Activated CD4-positive, alpha-beta T cell treated with anti-CD3 and anti-CD28 coated beads for 36 hours (primary cell): ENCODE data around the gene HOXB6. TPM values are rescaled to one million over a fixed set of nuclear protein-coding genes. Genes with fewer than 3 reads are reported as not detected.

Source experiments
- ATAC-seq: fragments of 200-7000 bp; cut with Tn5 transposase; one replicate; pipeline ENCODE4 v1.10.0; 2021; ENCODE audit warnings: mild to moderate bottlenecking, moderate library complexity
- CTCF ChIA-PET: fragments of 350-600 bp; sonication (Branson Sonifier 250); formaldehyde crosslinking; loops from one replicate; lab custom pipeline; 2021; ENCODE audit warnings: antibody characterized with exemption; lab: Charles Lee
- POLR2A ChIA-PET: fragments of 350-600 bp; sonication (Branson Sonifier 250); formaldehyde crosslinking; loops from one replicate; lab custom pipeline; 2021; ENCODE audit warnings: antibody characterized with exemption, inconsistent platforms; lab: Charles Lee
- DNase-seq: peaks from one replicate; pipeline ENCODE4 v3.0.0-alpha.2; 2020
- H3K27ac Mint-ChIP-seq: one replicate; pipeline ENCODE4 v1.8.0; 2021; ENCODE audit warnings: mixed read lengths
- H3K27me3 Mint-ChIP-seq: one replicate; pipeline ENCODE4 v1.8.0; 2021; ENCODE audit warnings: mixed read lengths
- H3K36me3 Mint-ChIP-seq: one replicate; pipeline ENCODE4 v1.8.0; 2021; ENCODE audit warnings: low read depth, mixed read lengths
- H3K4me1 Mint-ChIP-seq: one replicate; pipeline ENCODE4 v1.8.0; 2021; ENCODE audit warnings: mixed read lengths
- H3K4me3 Mint-ChIP-seq: one replicate; pipeline ENCODE4 v1.8.0; 2021; ENCODE audit warnings: mild to moderate bottlenecking, moderate library complexity, mixed read lengths
- H3K9me3 Mint-ChIP-seq: one replicate; pipeline ENCODE4 v1.8.0; 2021; ENCODE audit warnings: low read depth, mixed read lengths
- intact Hi-C, 2 experiments: fragments of 100-400 bp; cut with DNase I in 1 of 2; cut with micrococcal nuclease in 1 of 2; formaldehyde crosslinking; loops; one replicate each; pipeline versions ENCODE4 v1.14.2 to v1.15.1; 2022 to 2024; cut with DNase I, micrococcal nuclease
- total RNA-seq, 2 experiments: library from RNA; stranded (reverse); gene quantifications; one replicate each; pipeline ENCODE4 v1.2.3, GENCODE V29; 2021

Gene HOXB6
- total RNA-seq, 2 experiments from 2014 or later = not detected

DNA sequence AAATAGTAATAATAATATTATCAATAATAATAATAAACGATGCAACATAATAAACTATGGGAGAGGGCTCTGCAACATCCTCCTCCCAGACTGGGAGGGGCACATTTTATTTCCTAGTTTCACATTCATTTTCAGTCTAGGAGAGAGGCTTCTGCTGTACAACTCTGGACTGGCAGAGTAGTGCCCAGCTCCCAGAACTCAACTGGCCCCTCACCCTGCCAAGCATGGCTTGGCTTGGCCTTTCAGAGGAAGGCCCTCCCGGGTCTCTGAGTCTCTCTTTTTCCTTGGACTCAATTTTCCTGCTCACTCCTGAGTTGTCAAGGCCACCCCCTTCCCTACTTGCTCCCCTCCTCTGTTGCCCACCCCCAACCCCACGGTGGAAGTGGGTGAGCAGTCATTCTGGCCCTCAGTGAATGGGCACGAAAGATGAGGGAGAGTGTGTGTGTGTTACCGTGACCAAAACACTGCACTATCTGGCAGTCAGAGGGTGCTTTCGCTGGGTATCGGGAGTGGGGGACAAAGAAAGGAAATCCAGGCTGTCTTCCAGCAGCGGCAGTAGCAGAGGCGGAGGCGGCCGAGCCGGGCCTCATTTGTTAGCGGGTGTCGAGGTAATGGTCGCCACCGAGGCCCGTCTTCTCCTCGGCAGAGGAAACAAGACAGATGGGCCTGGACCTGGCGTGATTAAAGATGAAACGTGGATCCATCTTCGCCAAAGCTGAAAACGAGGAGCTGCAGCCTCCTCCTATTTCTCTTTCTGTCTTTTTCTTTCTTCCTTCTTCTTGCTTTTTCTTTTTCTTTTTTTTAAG, 28.9 kb downstream of the HOXB6 start:
- intact Hi-C loops = loop anchor here in 1 of 2 experiments (5.0 kb wide), 1 partner anchor 34 kb away; no protein-coding TSS in a partner anchor
- no peaks in the 10 kb centered on the region for H3K9me3 Mint-ChIP-seq
- DNase-seq (no peak), ATAC-seq (no peak)
- H3K36me3 Mint-ChIP-seq = peaks cover 2% of the 10 kb centered on the region
- ChIA-PET CTCF (interaction anchor here (0.6 to 0.7 kb wide), 3 partner anchors 38 to 242 kb away, joined by 3 to 4 read pairs (median 3); no protein-coding TSS in a partner anchor), POLR2A (no interaction called here)
- H3K27me3 Mint-ChIP-seq = peaks cover 32% of the 10 kb centered on the region
- no peak overlapping the region for H3K27ac Mint-ChIP-seq
- no peak overlapping the region for H3K4me3 Mint-ChIP-seq
- H3K4me1 Mint-ChIP-seq = peaks cover 31% of the 10 kb centered on the region

DNA sequence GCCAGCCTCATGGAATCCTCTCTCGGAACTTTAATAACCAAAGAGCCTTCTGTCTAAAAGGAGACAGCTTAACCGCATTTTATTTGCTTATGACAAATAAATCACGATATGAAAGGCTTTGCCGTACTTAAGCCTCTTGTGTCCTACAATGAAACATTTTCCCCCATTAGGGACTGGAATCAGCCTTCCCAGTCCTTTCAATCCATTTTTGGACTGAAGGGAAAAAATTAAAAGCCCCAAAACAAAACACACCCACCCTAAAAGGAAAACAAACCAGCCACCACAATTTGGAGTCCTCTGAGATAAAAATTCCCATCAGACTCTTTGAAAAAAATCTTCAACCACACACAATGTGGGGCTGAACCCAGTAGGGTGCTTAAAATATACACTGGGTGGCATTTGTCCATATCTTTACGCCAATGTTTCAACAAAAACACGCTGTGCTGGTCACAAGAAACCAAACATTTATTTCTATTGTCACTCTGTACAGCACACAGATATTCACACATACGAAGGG, 29.7 kb downstream of the HOXB6 start:
- CTCF ChIA-PET = interaction anchor here (0.6 to 1.2 kb wide), 7 partner anchors 38 to 495 kb away, joined by 3 to 4 read pairs (median 3); no protein-coding TSS in a partner anchor
- no peak for ATAC-seq
- peaks cover 27% of the 10 kb centered on the region for H3K27me3 Mint-ChIP-seq
- no peak overlapping the region for H3K27ac Mint-ChIP-seq
- POLR2A ChIA-PET = no interaction called here
- no peak for DNase-seq
- H3K9me3 Mint-ChIP-seq = no peaks in the 10 kb centered on the region
- peaks cover 24% of the 10 kb centered on the region for H3K4me1 Mint-ChIP-seq
- peaks cover 2% of the 10 kb centered on the region for H3K36me3 Mint-ChIP-seq
- intact Hi-C loops = loop anchor here in 1 of 2 experiments (5.0 kb wide), 1 partner anchor 33 kb away; no protein-coding TSS in a partner anchor
- no peak overlapping the region for H3K4me3 Mint-ChIP-seq

DNA sequence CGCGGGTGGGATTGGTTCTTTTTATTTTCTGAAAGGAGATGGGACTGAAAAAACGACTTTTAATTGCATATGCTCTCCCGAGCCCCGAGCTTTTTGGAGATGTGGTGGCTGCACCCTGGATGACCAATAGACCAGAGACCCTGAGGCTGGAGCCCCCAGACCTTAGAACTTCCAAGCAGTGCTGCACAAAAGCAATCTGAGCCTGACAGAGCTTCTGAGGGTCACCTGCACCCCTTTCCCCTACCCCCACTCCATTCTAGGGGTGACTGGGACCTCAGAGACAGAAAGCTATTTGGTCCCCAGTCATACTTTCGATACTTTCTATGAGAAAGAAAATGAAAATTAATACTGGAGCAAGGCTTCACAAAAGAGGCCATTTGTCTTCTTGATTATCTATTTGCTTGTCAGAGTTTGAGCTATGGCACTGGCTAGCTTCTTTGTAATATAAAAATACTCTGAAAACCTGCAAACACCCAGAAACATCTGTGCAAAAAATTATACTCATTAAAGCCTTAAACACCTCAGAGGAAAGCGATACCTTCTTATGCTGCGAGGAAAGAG, 30.2 kb downstream of the HOXB6 start:
- peaks cover 21% of the 10 kb centered on the region for H3K4me1 Mint-ChIP-seq
- no peaks in the 10 kb centered on the region for H3K9me3 Mint-ChIP-seq
- intact Hi-C loops = loop anchor here in 1 of 2 experiments (5.0 kb wide), 1 partner anchor 32 kb away; no protein-coding TSS in a partner anchor
- peaks cover 2% of the 10 kb centered on the region for H3K36me3 Mint-ChIP-seq
- ChIA-PET CTCF (interaction anchor here (0.5 to 1.2 kb wide), 9 partner anchors 38 to 722 kb away, joined by 3 to 5 read pairs (median 3); no protein-coding TSS in a partner anchor), POLR2A (interaction anchor here (0.7 kb wide), 1 partner anchor 253 kb away, joined by 3 read pairs; no protein-coding TSS in a partner anchor)
- no peak overlapping the region for H3K4me3 Mint-ChIP-seq
- H3K27me3 Mint-ChIP-seq = peaks cover 24% of the 10 kb centered on the region
- ATAC-seq (no peak), DNase-seq (no peak)
- H3K27ac Mint-ChIP-seq = no peak overlapping the region

DNA sequence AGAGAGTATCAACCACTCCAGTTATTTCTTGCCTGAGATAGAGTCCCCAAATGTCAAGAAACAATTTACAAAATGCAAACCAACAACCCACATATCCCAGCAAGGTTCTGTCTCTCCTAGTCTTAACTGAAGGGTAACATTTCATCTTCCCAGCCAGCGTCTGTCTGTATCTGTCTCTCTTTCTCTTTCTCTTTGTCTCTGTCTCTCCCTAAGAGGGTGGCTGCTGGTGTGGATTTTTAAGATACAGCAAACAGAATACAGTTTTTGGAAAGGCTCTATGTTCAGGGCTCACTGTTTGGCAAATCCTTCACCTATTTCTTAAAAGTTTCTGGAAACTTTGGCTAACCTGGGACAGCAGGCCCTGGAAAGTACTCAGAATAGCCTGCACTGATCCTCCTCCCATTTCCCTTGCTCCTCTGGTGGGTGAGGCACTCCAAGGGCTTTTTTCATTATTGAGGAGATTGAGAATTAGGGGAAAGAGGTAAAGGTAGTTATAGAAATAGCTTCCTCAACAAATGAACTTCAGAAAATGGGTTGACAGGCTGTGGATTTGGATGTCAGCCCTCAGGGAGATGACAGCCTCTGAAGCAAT, 32.9 kb downstream of the HOXB6 start:
- ChIA-PET POLR2A (no interaction called here), CTCF (no interaction called here)
- ATAC-seq (no peak), DNase-seq (no peak)
- Mint-ChIP-seq H3K27me3 (peaks cover 21% of the 10 kb centered on the region), H3K4me3 (no peak overlapping the region), H3K9me3 (no peaks in the 10 kb centered on the region), H3K36me3 (peaks cover 2% of the 10 kb centered on the region), H3K4me1 (peaks cover 10% of the 10 kb centered on the region), H3K27ac (no peak overlapping the region)
- intact Hi-C loops = no loop called here

DNA sequence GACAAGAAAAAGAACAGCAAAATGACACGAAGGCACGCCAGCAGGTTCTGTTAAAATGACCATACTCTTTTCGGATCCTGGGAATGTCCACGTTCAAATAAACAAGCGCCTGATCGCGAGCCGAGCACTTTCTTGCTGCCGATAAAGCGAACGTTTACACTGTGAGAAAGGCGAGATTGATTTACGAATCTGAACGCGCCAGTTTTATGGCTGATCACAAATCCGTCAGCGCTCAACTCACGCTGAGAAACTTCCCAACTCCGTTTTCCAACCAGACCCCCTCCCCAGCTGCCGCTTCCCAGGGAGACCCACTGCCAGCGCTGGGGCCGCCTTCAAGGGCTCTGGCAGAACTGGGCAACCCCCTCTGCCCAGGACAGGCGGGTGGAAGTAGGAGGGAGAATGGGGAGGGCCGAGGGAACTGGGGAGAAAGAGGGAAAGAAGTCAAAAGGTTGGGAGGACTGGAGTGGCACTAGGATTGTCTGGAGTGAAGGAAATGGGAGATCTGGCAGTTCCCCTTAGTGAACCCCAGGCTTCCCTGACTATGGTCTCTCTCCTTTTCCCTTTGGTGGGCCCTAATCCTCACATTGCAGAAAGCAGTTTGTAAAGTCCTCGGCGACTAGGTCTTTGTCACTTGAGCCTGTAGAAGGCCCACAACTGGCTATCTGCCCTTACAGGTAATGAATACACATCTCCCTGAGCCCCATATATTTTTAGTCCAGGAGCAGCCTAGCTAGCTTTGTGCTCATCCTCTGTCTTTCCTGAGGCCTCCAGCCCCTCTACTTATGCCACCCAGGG, 33.6 kb downstream of the HOXB6 start:
- no peak for DNase-seq
- no peaks in the 10 kb centered on the region for H3K9me3 Mint-ChIP-seq
- POLR2A ChIA-PET = no interaction called here
- intact Hi-C loops = no loop called here
- no peak overlapping the region for H3K27ac Mint-ChIP-seq
- CTCF ChIA-PET = interaction anchor here (1.5 kb wide), 1 partner anchor 312 kb away, joined by 4 read pairs; no protein-coding TSS in a partner anchor
- H3K4me1 Mint-ChIP-seq = peaks cover 8% of the 10 kb centered on the region
- H3K36me3 Mint-ChIP-seq = peaks cover 2% of the 10 kb centered on the region
- H3K27me3 Mint-ChIP-seq = peaks cover 18% of the 10 kb centered on the region
- H3K4me3 Mint-ChIP-seq = no peak overlapping the region
- no peak for ATAC-seq

DNA sequence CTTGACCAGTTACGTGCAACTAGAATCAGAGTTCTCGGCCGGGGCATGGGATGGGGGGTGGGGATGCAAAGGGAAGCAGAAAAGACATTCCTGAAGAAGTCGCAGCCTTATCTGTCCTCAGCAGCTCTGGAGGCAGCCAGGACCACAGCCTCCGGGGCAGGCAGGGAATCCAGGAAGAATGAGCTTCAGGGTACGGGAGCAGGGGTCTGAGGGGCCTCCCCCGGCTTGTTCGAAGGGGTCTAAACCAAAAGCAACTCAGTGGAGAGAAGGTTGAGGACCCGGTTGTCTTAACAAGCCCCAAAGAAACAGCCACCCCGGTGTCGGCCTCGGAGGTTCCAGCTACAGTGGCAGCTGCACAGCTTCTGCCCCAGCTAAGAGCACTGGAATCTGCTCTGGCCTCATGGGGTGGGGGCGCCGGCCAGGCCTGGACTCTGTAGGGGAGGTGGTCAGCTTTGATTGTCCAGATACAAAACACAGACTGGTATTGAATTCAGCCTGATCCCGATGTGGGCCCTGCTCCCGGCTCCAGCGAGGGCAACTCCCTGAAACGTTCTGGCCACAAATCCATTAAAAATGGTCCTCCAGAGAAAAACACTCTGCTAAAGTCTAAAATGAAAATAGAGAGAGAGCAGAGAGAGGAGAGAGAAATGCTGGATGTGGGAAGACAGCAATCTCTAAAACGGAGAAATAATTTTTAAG, 34.3 kb downstream of the HOXB6 start:
- Mint-ChIP-seq H3K9me3 (no peaks in the 10 kb centered on the region), H3K4me3 (no peak overlapping the region), H3K27me3 (peaks cover 16% of the 10 kb centered on the region), H3K36me3 (no peaks in the 10 kb centered on the region), H3K4me1 (peaks cover 5% of the 10 kb centered on the region), H3K27ac (no peak overlapping the region)
- CTCF ChIA-PET = interaction anchor here (0.5 to 1.5 kb wide), 4 partner anchors 23 to 311 kb away, joined by 3 to 5 read pairs (median 4); no protein-coding TSS in a partner anchor
- POLR2A ChIA-PET = no interaction called here
- intact Hi-C loops = no loop called here
- no peak for ATAC-seq
- DNase-seq = no peak

DNA sequence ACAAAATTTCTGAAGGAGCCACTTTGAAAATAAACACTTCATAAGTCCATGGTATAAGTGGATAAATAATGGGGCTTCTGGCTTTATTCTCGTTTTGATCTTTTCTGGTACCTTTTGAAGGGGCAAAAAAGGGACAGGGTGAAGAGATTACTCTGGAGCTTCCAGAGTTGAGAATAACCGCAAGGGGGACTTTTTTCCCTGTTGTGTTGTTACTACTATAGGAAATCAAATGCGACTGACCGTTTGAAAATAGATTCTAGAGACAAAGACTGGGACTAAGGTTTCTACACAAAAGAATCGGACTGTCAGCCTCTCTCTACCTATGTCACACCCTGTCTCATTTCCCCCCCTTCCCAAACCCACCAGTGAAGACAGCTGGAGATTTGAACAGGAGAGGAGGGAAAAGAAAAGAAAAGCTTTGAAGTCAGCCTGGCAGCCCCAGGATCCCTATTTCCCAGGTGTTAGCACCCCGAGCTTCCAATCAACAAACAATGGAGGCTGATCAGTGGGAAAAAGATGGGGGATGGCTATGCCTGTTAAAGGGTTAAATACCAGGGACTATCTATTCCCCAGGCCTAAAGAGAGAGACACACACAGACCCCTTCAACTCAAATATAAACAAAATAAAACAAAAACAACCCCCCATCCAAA, 35.0 kb downstream of the HOXB6 start:
- DNase-seq (no peak), ATAC-seq (no peak)
- no peak overlapping the region for H3K4me3 Mint-ChIP-seq
- H3K27me3 Mint-ChIP-seq = peaks cover 17% of the 10 kb centered on the region
- H3K36me3 Mint-ChIP-seq = no peaks in the 10 kb centered on the region
- H3K9me3 Mint-ChIP-seq = no peaks in the 10 kb centered on the region
- no peak overlapping the region for H3K27ac Mint-ChIP-seq
- intact Hi-C loops = no loop called here
- ChIA-PET CTCF (interaction anchor here (0.8 to 1.5 kb wide), 3 partner anchors 23 to 310 kb away, joined by 3 to 5 read pairs (median 4); no protein-coding TSS in a partner anchor), POLR2A (no interaction called here)
- H3K4me1 Mint-ChIP-seq = peaks cover 5% of the 10 kb centered on the region

DNA sequence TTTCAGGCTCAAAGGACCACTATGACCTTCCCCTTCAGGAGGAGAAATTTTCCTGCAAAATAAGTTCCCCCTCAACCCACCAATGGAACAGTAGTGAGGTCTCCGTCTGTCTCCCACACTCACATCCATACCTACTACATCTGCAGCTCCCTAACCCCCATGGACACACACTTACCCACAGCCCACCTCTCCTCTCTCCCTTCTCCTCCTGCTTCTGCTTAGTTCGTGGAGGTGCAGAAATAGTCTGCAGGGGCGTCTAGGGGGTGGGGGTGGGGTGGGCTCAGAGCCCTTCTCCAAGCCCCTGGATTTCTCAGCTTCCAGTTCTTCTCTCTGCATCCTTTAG, 35.6 kb downstream of the HOXB6 start:
- POLR2A ChIA-PET = no interaction called here
- H3K4me1 Mint-ChIP-seq = peaks cover 5% of the 10 kb centered on the region

DNA sequence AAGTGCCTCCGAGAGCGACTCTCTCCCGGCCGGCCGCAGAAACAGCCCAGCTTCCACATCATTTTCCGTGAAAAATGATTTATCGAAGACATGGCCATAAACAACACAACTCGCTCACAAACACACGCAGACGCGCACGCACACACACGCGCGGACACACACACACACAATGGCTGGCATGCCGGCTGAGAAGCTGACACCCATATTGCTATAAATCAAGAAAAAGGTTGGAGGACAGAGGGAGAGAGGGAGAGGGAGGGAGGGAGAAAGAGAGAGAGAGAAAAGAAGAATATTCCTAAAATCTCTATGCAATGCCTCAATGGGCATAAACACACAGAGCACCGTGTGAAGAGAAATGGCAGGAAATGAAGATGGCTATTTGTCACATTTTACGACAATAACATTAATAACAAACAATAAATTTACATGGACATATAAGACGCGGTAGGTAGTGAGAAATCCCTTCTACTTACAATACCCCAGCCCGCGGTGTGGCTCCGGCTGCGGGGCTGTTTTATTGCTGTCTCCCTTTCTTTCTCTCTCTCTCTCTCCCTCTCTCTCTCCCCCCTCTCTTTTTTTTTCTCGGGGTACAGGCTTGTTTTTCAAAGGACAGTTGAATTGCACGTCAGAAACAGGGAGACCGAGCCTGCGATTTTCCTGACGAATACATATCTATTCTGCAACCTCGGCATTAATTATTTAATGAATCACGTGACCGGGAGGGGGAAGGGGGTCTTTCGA, 36.1 kb downstream of the HOXB6 start:
- H3K27me3 Mint-ChIP-seq = peaks cover 22% of the 10 kb centered on the region
- H3K4me1 Mint-ChIP-seq = peaks cover 5% of the 10 kb centered on the region
- ATAC-seq = no peak
- DNase-seq = no peak
- H3K36me3 Mint-ChIP-seq = no peaks in the 10 kb centered on the region
- intact Hi-C loops = no loop called here
- no peak overlapping the region for H3K4me3 Mint-ChIP-seq
- H3K9me3 Mint-ChIP-seq = no peaks in the 10 kb centered on the region
- CTCF ChIA-PET = interaction anchor here (0.6 to 1.2 kb wide), 6 partner anchors 9 to 1171 kb away, joined by 3 to 4 read pairs (median 3); no protein-coding TSS in a partner anchor
- POLR2A ChIA-PET = no interaction called here
- no peak overlapping the region for H3K27ac Mint-ChIP-seq

More for the DNA sequence above, 35.6 kb downstream of the HOXB6 start:
- Mint-ChIP-seq H3K4me3 (no peak overlapping the region), H3K27me3 (peaks cover 20% of the 10 kb centered on the region), H3K9me3 (no peaks in the 10 kb centered on the region), H3K27ac (no peak overlapping the region), H3K36me3 (no peaks in the 10 kb centered on the region)
- CTCF ChIA-PET = interaction anchor here (0.6 kb wide), 1 partner anchor 92 kb away, joined by 4 read pairs; no protein-coding TSS in a partner anchor
- DNase-seq (no peak), ATAC-seq (no peak)
- intact Hi-C loops = no loop called here
